PC-9 (cell line): Measurements from ENCODE around the gene ZNF236.

Experiments
- CTCF ChIP-seq: fragments of 200-600 bp; sonication (generic); conservative IDR thresholded peaks from 2 replicates; pipeline ENCODE4 v1.6.1; 2017; ENCODE audit warnings: mixed run types, antibody characterized with exemption, mild to moderate bottlenecking, moderate library complexity
- EZH2 ChIP-seq: fragments of 200-600 bp; sonication (generic); IDR thresholded peaks from 2 replicates; pipeline ENCODE4 v1.8.0; 2017; ENCODE audit warnings: antibody characterized with exemption, low read depth

- TF ChIP-seq CTCF (no peak), EZH2 (no peak)
These were observed 178.7 kb downstream of the ZNF236 start for GRCh38 chr18:77001041-77001440.
